Measurements from ENCODE around the gene ADD2.

Gene ADD2

GRCh38 chr2:70723286-70723885 lies 44.6 kb downstream of the ADD2 start:
- DNase-seq (ENCODE audit: low read depth in 2 of 2): no peak

GRCh38 chr2:70720124-70720523 lies 47.9 kb downstream of the ADD2 start:
- no peak for DNase-seq (ENCODE audit: low read depth in 2 of 2)

GRCh38 chr2:70719231-70719630 lies 48.8 kb downstream of the ADD2 start:
- no peak for DNase-seq (ENCODE audit: low read depth in 2 of 2)

GRCh38 chr2:70718736-70719135 lies 49.3 kb downstream of the ADD2 start:
- DNase-seq (ENCODE audit: low read depth in 2 of 2): no peak

GRCh38 chr2:70718241-70718640 lies 49.8 kb downstream of the ADD2 start:
- no peak for DNase-seq (ENCODE audit: low read depth in 2 of 2)

GRCh38 chr2:70717431-70718038 lies 50.5 kb downstream of the ADD2 start:
- no peak for DNase-seq (ENCODE audit: low read depth in 2 of 2)

- DNase-seq (ENCODE audit: low read depth in 2 of 2): no peak
These were observed 51.0 kb downstream of the ADD2 start for GRCh38 chr2:70716951-70717350.

GRCh38 chr2:70716131-70716743 lies 51.8 kb downstream of the ADD2 start:
- no peak for DNase-seq (ENCODE audit: low read depth in 2 of 2)

- DNase-seq (ENCODE audit: low read depth in 2 of 2): no peak
These were observed 52.7 kb downstream of the ADD2 start for GRCh38 chr2:70715071-70715985.

- no peak for DNase-seq (ENCODE audit: low read depth in 2 of 2)
These were observed 53.7 kb downstream of the ADD2 start for GRCh38 chr2:70714141-70714905.

- no peak for DNase-seq (ENCODE audit: low read depth in 2 of 2)
These were observed 55.1 kb downstream of the ADD2 start for GRCh38 chr2:70712916-70713315.

- no peak for DNase-seq (ENCODE audit: low read depth in 2 of 2)
These were observed 56.8 kb downstream of the ADD2 start for GRCh38 chr2:70711191-70711590.

GRCh38 chr2:70710038-70710690 lies 57.8 kb downstream of the ADD2 start:
- DNase-seq (ENCODE audit: low read depth in 2 of 2): no peak

- no peak for DNase-seq (ENCODE audit: low read depth in 2 of 2)
These were observed 58.5 kb downstream of the ADD2 start for GRCh38 chr2:70709275-70710037.

- peak in 1 of 2 donors; percentile 11 for DNase-seq (ENCODE audit: low read depth in 2 of 2)
These were observed 59.4 kb downstream of the ADD2 start for GRCh38 chr2:70708376-70709199.

GRCh38 chr2:70707706-70708105 lies 60.3 kb downstream of the ADD2 start:
- DNase-seq (ENCODE audit: low read depth in 2 of 2): no peak

GRCh38 chr2:70706026-70706795 lies 61.8 kb downstream of the ADD2 start:
- DNase-seq (ENCODE audit: low read depth in 2 of 2): no peak

GRCh38 chr2:70705160-70705850 lies 62.7 kb downstream of the ADD2 start:
- no peak for DNase-seq (ENCODE audit: low read depth in 2 of 2)

Measured in stimulated activated CD8-positive, alpha-beta memory T cell treated with anti-CD3 and anti-CD28 coated beads, Interleukin-2, amount 100 ng/mL, for 48 hours (primary cell).